HG03066 (cell line): Measurements from ENCODE around the gene METTL26.

ENCODE experiments used
- ATAC-seq: cut with Tn5 transposase; IDR thresholded peaks from one replicate; pipeline ENCODE4 v1.9.1; 2021; ENCODE audit warnings: low read depth; ENCODE audit not compliant: unreplicated experiment

Gene METTL26

DNA sequence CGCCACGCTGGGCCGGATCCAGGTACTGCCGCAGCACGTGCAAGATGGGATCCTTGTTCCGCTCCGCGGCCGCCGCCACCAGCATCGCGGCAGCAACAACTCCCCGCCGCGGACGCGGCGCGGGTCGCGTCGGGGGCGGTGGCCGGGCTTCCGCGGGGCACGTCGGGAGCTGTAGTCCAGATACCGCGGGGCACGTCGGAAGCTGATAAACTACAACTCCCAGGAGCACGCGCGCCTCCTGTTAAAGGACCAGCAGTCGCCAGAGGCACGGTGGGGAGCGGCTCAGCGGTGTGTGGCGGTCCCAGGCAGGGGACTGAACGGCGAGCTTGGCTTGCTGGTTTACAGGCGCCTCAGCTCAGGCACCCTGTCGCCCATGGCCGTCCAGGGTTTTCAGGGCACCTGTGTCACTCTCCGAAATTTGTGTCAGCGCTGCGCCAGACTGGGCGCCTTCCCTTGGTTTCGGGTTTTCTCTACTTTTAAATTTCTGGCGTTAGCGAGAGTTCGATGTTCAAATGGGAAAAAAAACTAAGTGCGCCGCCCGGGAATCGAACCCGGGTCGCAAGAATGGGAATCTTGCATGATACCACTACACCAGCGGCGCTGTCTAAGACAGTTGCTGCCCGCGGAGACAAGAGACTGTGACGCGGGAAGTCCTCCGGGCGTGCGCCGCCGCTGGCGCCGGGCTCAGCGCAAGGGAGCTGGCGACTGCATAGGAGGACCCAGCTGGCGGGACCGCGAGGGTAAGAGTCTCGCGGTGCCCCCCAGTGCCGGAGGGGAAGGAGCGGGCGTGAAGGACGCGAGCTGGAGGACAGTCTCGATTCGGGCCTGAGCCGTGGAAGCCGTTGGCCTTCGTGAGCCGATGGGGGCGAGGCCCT lies at the start of gene METTL26:
Gene METTL26 (minus strand): TSS at position 100 of the 875 bp plus-strand sequence. CDS start 15 bp downstream, at position 85.
- ATAC-seq: peak; percentile 78

DNA sequence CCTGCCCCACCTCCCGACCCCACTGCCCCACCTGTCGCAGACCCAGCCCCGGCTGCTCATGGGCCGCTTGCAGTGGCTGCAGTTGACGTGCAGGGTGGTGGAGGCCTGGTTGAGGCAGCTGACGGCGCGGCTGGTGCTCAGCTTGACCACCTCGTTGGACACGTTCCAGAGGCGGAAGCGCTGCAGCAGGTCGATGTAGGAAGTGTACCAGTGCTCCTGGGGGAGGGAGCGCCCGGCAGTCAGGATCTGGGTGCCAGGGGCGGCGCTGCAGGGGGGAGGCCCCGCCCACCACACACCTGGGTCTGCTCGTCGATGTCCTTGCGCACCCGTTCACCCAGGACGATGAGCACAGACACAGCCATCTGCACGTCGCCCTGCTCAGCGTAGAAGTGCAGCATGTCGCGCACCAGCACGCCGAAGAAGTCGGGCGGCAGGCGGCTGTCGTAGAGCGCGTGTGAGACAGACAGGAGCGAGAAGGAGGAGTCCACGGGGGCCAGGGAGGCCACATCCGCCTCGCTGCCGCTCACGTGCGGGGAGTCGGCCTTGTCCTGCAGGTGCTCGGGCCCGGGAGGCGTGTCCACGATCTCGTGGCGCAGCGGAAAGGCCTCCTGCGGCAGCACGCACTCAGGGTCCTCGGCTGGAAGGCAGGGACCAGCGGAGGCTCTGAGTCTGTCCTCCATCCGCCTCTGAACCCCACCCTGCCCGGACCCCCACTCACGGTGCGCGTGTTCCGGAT lies 49.0 kb upstream of the METTL26 start:
- ATAC-seq: no peak

GRCh38 chr16:684071-684794 lies 48.1 kb upstream of the METTL26 start, which contains the start of gene JMJD8:
TSS of gene JMJD8 (minus strand) at chr16:684334. CDS start at chr16:684319, 15 bp downstream.
- ATAC-seq: peak; percentile 66

DNA sequence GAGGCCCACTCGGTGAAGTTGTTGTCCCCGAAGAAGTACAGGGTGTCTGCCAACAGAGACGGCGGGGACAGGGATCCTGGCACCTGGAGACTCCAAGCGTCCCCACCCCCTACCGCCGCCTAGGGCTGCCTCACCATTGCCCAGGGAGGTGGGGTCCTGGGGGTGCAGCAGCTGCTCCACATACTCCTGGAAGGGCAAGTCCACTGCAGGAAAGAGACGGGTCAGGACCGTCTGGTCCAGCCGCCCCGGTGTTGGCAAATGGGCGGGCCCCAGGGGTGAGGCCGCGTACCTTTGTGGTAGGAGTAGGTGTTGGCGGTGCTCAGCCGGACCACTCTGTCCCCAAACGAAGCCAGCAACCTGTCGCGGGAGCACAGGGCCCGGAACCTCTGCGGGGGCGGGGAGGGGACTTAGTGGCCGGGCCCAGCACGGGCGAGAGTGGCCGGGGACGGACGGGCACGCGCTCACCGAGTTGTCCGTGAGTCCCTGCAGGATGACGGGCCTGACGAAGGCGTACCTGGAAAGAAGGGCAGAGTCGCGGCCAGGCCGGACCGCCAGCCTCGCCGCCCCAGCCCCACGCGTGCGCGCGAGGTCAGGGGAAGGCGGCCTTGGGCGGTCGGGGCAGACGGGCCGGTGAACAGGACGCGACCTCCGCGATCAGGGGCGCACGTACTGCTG lies 47.4 kb upstream of the METTL26 start:
- ATAC-seq: no peak

DNA sequence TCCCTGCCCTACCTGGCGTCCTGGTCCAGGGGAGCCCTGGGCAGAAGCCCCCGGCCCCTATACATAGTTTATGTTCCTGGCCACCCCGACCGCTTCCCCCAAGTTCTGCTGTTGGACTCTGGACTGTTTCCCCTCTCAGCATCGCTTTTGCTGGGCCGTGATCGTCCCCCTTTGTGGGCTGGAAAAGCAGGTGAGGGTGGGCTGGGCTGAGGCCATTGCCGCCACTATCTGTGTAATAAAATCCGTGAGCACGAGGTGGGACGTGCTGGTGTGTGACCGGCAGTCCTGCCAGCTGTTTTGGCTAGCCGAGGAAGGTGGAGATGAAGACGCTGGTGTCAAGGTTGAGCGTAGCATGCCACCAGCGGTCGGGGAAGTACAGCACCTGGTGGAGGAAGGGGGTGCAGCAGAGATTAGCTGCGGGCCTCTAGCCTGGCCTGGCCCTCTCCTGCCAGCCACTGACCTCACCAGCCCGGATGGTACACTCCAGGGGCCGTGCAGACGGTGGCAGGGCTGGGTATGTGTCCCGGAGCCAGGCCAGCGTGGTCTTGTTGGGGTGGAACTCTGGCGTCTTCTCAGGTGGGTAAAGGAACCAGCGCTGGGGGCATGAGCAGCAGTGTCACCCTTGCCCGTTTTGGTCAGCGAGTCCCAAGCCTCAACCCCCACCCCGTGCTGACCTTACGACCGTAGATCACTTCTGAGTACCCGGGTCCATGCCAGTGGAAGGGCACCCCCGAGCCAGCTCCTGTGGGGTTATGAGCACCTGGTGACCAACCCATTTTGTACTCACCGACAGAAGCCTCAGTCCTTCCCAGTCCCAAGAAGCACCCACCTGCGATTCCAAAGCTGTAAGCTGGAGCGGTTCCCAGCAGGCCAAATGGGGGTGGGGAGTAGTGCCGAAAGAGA lies 46.6 kb upstream of the METTL26 start:
- no peak for ATAC-seq

GRCh38 chr16:681746-682427 lies 45.8 kb upstream of the METTL26 start:
- no peak for ATAC-seq

DNA sequence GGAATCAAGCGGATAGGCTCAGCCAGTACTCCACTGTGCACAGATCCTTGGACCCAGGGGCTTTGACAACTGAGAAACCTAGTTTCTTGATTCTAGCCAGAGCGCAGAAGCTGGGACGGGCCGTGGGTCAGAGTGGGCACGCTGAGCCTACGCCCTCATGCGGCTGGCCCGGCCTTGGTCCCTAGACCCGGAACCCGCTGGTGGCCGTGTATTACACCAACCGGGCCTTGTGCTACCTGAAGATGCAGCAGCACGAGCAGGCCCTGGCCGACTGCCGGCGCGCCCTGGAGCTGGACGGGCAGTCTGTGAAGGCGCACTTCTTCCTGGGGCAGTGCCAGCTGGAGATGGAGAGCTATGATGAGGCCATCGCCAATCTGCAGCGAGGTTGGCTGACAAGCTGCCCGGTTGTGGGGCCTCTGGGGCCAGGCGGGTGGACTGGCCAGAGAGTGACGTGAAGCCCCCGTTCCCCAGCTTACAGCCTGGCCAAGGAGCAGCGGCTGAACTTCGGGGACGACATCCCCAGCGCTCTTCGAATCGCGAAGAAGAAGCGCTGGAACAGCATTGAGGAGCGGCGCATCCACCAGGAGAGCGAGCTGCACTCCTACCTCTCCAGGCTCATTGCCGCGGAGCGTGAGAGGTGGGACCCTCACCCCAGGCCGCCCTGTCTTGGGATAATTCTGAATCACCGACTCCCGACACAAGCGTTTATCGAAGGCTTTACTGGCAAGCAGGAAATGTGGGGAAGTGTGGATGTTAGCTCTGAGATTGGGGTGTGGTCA lies 45.1 kb upstream of the METTL26 start:
- no peak for ATAC-seq

DNA sequence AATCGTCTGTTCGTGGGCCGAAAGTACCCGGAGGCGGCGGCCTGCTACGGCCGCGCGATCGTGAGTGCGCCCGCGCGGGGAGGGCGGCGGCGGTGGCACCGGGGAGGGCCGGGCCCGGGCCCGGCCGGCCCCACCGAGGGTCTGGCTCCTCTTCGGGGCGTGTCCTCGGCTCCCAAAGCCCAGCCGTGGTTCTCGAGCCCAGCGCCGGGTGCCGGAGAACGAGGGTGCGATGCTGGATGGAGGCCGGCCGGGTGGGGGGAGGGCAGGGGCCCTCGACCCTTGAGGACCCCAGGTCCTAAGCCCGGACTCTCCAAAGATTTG lies 44.5 kb upstream of the METTL26 start:
- no peak for ATAC-seq

- peak; percentile 39 for ATAC-seq
Observed at GRCh38 chr16:679814-680624, 43.9 kb upstream of the METTL26 start, which contains the start of gene STUB1. TSS of gene STUB1 (plus strand) at chr16:680410. CDS start at chr16:680526, 116 bp downstream.

- no peak for ATAC-seq
Observed at GRCh38 chr16:678858-679813, 43.0 kb upstream of the METTL26 start.

- ATAC-seq: no peak
Observed at GRCh38 chr16:678209-678857, 42.2 kb upstream of the METTL26 start.

DNA sequence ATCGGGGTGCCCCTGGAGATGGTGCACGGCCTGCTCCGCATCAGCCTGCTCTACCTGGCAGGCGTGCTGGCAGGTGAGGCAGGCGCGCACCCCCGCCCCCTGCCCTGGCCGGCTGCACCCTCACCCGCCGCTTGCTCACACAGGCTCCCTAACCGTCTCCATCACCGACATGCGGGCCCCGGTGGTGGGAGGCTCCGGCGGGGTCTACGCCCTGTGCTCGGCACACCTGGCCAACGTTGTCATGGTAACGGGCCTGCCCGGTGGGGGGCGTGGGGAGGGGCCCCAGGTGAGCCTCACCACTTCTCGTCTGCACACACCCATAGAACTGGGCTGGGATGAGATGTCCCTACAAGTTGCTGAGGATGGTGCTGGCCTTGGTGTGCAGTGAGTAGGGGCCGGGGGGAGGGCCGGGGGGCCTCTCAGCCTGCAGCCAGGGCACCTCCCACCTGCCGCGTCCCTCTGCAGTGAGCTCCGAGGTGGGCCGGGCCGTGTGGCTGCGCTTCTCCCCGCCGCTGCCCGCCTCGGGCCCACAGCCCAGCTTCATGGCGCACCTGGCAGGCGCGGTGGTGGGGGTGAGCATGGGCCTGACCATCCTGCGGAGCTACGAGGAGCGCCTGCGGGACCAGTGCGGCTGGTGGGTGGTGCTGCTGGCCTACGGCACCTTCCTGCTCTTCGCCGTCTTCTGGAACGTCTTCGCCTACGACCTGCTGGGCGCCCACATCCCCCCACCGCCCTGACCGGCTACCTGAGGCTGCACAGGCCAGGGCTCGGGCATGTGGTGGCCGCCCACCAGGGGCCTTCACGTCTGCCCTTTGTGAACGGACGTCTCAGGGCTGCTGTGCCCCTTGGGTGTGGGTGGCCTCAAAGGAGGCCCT lies 41.4 kb upstream of the METTL26 start:
- no peak for ATAC-seq

GRCh38 chr16:676913-677312 lies 40.8 kb upstream of the METTL26 start:
- no peak for ATAC-seq

DNA sequence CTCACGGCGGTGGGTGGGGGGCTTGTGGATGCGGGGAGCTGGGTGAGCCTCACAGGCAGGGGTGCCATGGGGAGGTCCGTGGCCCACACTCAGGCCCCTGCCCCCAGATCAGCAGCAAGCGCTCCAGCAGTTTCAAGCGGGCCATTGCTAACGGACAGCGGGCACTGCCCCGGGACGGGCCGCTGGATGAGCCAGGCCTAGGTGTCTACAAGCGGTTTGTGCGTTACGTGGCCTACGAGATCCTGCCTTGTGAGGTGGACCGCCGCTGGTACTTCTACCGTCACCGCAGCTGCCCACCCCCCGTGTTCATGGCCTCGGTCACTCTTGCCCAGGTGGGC lies 40.4 kb upstream of the METTL26 start:
- ATAC-seq: no peak
